ENCODE measurements around the gene WDR46.
A peak's percentile ranks its signal among the peaks of the same experiment; 100 is the strongest.

WDR46 gene, protein sequence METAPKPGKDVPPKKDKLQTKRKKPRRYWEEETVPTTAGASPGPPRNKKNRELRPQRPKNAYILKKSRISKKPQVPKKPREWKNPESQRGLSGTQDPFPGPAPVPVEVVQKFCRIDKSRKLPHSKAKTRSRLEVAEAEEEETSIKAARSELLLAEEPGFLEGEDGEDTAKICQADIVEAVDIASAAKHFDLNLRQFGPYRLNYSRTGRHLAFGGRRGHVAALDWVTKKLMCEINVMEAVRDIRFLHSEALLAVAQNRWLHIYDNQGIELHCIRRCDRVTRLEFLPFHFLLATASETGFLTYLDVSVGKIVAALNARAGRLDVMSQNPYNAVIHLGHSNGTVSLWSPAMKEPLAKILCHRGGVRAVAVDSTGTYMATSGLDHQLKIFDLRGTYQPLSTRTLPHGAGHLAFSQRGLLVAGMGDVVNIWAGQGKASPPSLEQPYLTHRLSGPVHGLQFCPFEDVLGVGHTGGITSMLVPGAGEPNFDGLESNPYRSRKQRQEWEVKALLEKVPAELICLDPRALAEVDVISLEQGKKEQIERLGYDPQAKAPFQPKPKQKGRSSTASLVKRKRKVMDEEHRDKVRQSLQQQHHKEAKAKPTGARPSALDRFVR

DNA sequence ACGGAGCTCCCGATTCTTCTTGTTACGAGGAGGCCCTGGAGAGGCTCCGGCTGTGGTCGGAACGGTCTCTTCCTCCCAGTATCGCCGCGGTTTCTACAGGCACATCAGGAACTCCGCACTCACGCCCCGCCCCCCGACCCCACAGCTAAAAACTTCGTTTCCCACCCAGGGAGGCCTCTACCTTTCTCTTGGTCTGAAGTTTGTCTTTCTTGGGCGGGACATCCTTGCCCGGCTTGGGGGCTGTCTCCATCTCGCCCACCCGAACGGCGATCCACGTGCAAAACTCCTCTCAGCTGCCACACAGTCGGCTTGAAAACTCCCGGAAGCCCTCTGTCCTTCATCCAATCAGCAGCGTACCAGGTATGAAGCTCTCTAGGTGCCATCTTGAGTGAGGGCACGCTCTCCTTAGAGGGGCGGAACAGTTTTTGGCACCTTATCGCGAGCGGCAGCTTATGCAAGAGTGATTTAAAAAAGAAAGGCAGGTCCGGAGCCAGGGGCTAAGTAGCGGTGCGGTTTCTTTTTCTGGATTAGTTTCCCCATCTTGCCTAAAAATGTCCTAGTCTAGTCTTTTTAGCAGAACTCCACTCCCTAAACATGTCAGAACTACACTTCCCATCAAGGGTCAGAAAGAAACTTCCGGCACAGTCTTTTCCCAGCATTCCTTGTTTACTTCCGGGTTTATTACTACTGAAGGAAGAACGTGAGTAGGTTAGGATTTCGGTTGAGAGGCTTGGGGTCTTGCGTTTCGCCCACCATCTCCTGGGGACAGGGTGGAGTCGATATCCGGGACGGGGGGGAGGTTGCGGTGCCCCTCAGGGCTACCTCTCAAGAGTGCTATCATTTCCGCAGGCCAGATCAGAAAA, at the start of gene WDR46, which contains the start of gene PFDN6:
WDR46 (minus strand) TSS at position 319 of the 863 bp plus-strand sequence; CDS start at position 250, 69 bp downstream.
PFDN6 (plus strand) TSS at position 681 of the 863 bp plus-strand sequence. CDS start 256 bp downstream, outside the sequence.
- peak; percentile 81 for DNase-seq

DNA sequence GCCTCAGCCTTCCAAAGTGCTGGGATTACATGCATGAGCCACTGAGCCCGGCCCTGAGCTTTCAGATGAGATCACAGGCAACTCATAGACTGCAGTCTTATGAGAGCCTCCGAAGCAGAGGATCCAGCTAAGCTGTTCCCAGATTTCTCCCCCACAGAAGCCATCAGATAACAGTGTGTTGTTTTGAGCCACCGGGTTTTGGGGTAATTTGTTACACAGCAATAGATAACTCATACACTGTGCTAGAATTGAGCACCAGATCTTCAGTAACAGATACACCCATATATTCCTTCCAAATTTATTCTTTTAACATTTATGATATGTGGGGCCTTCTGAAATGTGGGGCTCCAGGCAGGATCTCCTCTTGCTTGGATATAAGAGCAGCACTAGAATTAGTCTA, 47.5 kb upstream of the WDR46 start:
- no peak for DNase-seq

DNA sequence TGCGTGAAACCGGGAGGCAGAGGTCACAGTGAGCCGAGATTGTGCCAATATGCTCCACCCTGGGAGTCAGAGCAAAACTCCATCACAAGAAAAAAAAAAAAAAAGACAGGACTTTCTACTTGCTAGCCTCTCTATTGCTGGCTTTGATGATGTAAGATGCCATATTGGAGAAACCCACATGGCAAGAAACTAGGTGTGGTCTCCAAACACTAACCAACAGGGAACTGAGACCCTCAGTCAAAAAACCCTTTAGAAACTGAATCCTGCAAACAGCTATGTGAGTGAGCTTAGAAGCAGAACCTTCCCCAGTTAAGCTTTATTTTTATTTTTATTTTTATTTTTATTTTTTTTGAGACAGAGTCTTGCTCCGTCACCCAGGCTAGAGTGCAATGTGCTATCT, 46.9 kb upstream of the WDR46 start:
- no peak for DNase-seq

DNA sequence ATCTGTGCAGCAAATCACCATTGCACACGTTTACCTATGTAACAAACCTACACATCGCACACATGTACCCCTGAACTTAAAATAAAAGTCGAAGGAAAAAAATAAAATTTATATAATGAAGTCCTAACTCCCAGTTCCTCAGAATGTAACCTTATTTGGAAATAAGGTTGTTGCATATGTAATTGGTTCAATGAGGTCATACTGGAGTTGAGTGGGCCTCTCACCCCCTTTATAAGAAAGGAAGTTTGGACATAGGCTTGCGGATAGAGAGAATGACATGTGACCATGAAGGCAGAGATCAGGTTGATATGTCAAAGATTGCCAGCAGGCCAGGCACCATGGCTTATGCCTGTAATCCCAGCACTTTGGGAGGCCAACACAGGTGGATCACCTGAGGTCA, 44.6 kb upstream of the WDR46 start:
- DNase-seq = no peak

DNA sequence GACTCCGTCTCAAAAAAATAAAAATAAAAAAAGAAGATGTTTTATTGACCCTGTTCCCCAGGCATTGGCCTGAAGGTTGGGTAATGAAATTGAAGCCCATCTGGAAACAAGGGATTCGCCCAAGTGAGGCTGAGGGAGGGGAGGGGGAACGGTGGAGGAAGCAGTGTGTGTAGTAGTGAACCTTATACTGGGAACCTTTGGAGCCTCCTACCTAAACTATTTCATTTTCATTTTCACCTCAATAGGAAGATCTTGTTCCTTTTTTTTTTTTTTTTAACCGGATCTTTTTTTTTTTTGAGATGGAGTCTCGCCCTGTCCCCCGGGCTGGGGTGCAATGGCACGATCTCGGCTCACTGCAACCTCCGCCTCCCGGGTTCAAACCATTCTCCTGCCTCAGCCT, 41.7 kb upstream of the WDR46 start:
- DNase-seq = no peak

DNA sequence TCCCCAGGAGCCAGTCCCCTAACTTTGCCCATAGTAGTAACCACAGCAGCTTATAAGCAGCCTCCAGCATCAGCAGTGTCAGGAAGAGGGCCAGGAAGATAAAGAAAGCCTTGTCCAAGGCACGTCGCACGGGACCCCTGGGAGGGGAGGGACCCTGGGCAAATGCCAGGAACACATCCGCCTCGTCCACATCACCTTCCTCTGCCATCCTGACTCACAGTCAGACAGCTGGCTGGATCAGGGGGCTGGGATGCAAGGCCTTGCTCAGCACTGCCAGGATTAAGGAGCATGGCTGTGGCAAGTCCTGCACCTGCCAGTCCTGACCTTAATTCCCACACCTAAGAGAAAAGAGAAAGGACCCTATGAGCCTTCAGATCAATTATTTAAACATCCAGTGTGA, 40.0 kb upstream of the WDR46 start:
- no peak for DNase-seq

DNA sequence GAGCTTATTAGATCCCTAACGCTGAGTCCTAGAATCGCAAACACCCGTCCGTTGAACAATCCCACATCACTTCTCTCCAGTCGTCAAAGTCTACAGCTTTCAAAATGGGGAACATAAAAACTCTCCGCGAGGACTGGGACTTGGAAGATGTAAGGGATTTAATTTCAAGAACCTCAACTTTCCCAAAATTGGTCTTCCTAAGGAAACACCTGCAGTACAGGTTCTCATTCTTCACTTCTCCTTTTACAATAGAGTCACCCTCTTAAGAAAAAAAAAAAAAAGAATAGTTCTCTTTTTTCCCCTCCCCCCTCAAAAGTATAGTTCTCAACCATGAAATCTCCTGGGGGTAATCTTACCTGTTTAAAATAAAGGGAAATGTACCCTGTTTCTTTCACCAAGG, 35.1 kb upstream of the WDR46 start:
- no peak for DNase-seq

DNA sequence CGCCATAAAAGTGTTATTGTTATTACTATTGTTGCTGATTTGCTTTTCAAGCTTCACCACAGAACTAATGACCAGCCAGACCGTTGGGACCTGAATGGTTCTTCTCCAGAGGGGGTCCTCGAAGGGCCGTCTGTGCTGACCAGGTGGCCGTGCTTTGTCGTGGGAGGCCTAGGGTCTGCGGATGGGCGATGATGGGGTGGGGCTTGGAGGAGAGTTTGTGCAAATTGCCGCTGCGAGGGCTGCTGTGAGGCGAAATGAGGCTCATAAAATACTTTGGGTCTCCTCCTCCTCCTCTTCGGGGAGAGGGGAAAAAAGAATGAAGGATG, 34.5 kb upstream of the WDR46 start:
- DNase-seq = no peak

DNA sequence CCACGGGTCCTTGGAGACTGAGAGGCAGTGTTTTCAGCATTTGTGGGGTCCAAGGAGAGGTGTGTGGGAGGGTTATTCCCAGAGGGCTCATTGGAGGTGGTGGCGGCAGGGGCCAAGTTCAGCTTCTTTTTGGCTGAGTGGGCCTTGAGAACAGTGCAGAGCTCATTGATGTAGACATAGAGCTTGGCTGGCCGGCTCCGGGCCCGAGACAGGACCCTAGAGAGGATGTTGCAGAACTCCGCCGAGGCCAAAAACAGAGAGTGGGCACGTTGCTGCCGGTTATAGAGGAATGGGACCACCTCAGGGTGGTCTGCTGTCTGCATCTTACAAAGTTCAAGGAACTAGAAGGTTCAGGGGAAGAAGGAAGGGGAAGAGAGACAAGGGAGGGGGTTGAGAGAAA, 32.2 kb upstream of the WDR46 start:
- DNase-seq = no peak

DNA sequence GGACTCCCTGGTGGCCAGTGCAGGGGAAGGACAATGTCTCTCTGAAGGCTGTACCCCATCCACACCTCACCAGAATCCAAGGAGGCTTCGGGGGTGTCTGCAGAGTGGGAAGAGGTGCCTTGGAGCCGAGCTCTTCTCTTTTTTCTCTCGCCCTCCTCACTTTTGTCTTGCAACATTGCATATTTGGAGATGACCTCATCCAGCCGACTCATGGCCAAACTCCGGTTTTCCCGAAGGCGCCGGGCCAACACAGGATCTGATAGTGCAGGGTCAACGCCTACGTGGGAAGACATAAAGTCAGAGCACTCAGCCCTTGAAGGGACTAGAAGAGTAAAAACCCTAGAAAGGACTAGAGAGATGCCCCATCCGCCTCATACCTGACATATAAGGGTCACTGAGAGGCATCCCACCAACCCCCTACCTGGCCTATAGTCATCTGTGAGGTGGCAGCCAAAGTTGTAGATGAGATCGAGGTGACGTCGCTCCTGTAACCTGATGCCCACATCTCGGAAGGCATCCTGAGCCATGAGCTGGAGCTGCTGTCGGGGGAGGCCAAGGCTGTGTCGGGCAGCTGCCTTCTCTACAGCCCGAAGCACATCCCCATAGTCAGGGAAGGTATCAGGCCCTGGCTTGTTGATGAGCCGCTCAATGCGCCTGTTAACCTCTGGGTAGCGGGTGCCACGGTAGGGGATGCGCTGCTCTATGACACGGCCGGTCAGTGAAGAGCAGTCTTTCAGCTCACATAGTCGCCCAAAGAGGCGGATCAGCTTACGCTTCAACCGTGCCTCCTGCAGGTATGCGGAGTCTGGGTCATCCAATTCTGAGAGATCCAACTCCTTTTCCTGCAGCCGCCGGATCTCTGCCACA, 31.5 kb upstream of the WDR46 start:
- no peak for DNase-seq

DNA sequence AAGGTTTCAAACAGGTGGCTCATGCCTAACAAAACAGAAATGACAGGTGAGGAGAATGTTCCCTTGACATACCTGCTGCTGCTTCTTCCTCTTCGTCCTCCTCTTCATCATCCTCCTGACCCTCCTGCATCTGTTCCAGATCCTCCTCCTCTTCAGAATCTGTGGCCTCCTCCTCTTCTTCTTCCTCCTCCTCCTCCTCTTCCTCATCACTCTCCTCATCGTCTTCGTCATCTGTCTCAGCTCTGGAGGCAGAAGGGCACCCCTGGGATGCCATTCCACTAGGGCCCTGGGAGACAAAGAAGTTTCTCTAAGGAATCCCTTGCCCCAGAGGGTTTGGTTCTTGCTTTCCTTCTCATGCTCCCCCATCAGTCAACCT, 30.9 kb upstream of the WDR46 start:
- no peak for DNase-seq

DNA sequence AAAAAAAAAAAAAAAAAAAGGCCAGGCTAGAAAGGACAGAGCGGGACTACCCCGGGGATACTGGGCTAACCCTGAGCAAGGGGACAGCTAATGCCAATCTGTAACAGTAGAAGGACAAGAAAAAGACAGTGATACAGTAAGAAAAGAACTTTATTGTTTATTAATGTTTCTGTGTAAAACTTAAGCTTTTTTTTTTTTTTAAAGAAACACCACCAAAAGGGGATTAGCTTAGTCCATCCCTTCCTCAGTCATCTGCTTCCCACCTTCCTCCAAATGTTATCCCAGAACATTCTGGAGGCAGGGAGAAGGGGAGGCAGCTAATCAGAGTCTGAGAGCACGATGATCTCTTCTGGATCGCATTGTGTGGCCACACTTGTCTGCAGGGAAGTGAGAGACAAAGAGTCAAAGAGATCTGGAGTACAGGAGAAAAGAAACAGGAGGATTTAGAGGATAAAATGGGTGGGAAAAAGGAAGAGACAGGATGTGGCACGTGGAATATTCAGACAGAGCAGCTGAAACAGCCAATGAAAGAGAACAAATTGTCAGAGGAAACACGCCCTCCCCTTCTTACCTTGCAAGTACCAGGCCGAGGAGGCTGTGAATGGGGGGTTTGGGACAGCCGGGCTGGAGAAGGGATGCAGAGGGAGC, 29.5 kb upstream of the WDR46 start:
- no peak for DNase-seq

DNA sequence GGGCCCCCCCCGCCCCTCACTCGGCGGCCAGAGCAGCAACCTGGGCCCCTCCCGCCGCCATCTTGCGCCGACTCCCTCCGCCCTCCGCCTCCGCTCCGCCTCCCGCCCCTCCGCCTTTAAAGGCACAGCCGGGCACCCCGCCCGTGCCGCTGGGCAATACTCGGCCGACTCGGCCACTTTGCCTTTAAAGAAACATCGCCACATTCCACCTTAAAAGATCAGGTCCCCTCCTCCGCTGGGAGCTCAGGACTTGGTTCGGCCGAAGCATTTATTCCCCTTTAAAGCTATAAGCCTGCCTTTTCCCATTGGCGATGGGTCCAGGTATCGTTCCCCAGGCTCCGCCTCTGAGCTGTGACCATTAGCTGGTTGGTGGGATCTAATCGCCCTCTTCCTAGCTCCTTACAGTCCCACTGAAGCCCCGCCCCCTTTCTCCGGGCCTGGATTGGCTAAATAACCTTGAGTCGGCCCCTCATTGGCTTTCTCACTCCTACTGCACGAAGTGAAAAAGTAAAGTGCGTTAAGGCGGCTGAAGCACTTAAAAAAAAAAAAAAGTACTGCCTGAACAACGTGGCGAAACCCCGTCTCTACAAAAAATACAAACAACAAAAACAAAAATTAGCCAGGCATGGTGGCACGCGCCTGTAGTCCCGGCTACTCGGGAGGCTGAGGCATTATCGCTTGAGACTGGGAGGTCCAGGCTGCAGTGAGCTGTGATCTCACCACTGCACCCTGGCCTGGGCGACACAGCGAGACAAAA, 28.8 kb upstream of the WDR46 start, which contains the start of gene ZBTB22:
ZBTB22 (minus strand) TSS at position 76 of the 757 bp plus-strand sequence. CDS start 828 bp downstream, outside the sequence.
- peak; percentile 95 for DNase-seq

DNA sequence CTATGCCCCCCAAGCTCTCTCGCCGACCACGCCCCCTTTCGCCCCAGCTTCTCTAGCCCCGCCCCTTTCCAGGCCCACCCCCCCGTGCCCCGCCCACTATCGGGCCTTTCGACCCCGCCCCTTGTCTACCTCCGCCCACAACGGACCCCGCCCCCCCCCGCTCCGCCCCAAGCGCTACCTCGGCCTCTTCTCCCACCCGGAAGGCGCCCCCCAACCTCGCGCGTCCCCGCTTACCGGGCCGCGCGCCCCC, 28.3 kb upstream of the WDR46 start:
- no peak for DNase-seq

DNA sequence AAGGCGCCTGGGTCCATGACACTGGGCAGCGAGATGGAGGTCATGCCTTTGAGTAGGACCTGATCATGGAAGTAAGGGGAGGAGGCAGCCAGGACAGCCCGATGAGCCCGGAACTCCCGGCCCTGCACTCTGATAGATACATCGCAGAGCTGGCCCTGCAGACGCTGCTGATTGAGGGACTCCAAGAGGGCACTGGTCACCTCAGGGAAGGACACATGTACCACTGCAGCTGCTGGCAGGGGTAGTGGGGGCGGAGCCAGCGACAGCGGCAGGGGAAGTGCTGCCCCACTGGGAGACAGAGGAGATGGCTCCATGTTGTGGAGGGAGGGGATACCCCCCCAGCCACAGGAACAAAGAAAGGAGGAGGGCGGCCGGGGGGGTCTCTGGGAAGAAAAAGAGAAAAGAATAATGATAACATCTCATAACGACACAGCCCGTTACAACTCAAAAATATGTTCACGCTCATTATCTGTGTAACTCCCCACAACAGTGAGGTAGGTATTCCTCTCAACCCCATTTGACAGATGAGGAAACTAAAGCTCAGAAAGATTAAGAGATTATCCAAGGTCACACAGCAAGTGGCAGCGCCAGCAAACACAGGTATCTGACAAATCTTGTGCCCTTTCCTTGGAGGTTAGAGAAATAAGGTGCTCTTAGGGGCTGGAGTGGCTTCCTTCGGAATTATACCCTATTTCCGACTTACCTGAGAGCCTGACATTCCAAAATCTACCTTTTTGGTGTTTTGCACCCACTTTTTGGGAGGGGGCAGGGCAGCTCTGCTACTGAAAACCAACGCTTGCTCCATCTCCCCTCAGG, 27.8 kb upstream of the WDR46 start:
- no peak for DNase-seq

DNA sequence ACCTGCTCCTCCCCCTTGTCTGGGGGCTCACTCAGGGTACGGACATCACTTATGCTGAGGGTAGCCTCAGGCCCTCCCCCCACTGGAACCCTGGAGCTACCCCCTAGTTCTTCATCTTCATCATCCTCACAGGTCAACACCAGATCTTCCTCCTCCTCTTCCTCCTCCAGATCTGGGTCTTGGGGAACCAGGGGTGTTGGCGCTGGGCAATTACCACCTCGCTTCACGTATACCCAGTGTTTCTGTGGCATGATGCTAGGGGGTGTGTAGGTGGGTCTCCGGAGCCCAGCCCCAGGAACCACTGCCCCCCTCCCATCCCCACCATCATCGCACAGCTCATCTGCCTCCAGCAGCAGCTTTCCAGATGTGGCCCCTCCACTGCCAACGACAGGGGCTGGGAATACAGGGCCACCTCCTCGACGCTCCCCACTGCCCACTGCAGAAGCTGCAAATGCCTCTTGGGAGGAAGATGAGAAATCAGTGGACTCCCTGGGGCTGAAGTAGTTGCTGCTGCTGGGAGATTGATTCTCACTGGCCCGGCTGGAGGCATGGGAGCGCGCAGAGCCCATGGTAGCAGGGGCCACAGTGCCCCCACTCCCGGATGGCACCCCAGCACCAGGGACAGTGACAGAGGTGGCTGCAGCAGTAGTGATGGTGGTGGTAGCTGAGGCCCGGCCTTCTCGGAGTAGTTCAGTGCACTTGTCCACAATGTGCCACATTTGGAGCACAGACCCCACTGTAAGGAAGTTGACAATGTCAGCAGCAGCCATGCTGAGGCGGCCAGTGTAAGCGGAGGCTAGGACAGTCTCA, 27.0 kb upstream of the WDR46 start:
- no peak for DNase-seq

DNA sequence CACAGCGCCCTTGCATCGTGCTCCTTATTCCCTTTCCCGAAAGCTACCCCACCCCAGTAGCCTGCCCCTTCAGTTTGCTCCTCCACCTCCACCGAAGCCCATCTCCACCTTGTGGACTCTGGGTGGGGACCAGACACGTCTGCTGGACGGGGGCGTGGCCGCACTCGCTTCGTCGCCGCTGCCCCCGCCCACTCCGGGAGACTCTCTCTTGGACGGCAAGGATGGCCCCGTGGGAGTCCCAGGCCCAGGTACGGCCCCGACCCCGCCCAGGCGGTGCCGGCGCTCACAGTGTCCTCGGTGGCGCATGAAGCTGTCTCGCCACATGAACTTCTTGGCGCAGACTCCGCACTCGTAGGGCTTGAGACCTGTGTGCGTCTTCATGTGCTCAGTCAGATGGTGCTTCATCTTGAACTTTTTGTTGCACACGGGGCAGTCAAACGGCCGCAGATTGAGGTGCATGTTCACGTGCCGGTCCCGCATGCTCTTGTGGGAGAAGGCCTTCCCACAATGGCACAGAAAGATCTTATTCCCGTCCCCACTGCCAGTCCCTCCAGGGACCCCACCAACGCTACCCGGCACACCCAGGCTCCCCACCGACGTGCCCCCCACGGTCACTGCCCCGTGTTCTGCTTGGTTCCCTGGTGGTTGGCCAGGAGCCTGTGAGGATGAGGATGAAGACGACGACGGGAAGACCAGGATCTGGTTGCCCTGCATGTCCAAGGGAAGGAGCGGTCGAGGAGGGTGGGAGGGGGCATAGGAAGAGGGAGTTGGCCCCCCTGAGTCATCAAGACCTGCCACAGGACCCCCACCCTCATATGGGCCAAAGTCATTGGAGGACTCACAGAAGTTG, 26.1 kb upstream of the WDR46 start:
- no peak for DNase-seq

DNA sequence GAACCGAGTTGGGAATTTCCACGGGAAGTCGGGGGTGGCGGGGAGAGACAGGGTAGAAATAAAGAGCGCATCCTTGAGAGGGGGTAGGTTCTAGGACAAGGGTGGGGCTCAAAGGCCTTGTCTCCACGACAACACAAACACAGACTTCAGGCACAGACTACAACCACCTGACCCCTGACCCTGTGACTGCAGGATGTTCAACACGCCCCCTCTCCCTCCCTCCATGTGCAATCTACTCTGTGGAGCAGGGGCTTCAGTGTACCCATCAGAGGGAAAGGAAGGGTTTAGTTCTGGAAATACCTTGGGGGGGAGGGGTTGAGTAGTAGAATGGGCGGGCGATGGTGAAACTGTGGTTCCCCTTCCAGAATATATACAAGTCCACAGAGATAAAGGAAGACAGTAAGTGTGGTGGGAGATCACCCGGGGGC, 25.5 kb upstream of the WDR46 start:
- peak; percentile 57 for DNase-seq

Measured in activated naive CD4-positive, alpha-beta T cell treated with anti-CD3 and anti-CD28 coated beads, Interleukin-2, amount 50 U/mL, for 16 hours (primary cell).